GM18511 (cell line): ENCODE data around the gene COQ5.

ENCODE experiments used
- ATAC-seq: cut with Tn5 transposase; IDR thresholded peaks from one replicate; pipeline ENCODE4 v1.9.1; 2021; ENCODE audit warnings: mild to moderate bottlenecking, moderate library complexity; ENCODE audit not compliant: unreplicated experiment

COQ5 gene

DNA sequence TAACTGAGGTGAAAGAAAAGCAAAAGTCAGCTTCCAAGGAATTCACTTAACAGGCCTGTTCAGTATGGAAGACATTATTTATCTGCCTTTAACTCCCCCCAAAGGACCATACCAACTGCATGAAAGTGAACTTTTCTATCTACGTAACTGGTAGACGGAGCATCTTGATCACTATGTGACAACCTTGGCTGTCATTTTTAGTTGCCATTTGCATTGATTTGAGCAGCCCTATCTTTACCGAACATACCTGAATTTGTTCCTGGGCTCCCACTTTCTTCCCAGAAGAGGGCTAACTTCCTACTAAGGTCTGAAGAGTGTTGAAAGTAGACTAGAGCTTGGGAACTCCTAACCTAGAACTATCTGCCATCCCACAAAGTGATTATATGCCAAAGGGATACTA is 68.8 kb downstream of the COQ5 start:
- ATAC-seq: no peak

DNA sequence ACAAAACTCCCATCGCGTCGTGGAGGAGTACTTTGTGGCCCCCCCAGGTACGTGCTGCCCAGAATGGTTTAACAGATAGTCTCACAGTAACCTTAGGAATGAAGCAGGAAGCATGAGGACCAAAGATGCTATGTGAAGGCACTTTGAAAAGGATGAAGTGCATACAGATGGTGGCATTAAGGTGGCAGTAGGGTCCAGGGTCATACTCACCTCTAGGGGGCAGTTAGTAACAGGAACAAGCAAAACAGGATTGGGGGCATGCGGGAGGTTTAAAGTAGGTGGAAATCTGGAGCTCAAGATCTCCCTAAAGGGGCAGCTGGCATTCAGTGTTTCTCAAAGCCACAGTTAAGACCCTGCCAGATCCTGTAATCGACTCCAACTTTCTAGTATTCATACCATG is 71.8 kb downstream of the COQ5 start:
- no peak for ATAC-seq

DNA sequence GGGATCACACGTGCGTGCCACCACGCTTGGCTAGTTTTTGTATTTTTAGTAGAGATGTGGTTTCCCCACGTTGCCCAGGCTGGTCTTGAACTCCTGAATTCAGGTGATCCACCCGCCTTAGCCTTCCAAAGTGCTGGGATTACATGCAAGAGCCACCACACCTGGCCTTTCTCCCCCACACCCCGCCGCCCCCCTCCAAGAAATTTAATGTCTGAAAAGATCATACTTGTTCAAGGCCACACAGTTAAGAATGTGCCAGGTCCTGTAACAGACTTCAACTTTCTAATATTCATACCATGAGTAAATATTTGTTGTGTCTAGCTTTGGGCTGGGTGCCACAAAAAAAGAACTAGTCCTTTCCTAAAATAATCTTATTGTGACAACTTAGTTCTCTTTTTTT is 73.7 kb downstream of the COQ5 start:
- ATAC-seq: no peak

GRCh38 chr12:120453977-120454376 is 75.0 kb downstream of the COQ5 start:
- ATAC-seq: no peak
